ENCODE data around the gene NOC2L. TPM values are rescaled to one million over a fixed set of nuclear protein-coding genes. Genes with fewer than 3 reads are reported as not detected.

Gene NOC2L
- total RNA-seq, 1 donor from 2014 or later: 95.5 TPM

DNA sequence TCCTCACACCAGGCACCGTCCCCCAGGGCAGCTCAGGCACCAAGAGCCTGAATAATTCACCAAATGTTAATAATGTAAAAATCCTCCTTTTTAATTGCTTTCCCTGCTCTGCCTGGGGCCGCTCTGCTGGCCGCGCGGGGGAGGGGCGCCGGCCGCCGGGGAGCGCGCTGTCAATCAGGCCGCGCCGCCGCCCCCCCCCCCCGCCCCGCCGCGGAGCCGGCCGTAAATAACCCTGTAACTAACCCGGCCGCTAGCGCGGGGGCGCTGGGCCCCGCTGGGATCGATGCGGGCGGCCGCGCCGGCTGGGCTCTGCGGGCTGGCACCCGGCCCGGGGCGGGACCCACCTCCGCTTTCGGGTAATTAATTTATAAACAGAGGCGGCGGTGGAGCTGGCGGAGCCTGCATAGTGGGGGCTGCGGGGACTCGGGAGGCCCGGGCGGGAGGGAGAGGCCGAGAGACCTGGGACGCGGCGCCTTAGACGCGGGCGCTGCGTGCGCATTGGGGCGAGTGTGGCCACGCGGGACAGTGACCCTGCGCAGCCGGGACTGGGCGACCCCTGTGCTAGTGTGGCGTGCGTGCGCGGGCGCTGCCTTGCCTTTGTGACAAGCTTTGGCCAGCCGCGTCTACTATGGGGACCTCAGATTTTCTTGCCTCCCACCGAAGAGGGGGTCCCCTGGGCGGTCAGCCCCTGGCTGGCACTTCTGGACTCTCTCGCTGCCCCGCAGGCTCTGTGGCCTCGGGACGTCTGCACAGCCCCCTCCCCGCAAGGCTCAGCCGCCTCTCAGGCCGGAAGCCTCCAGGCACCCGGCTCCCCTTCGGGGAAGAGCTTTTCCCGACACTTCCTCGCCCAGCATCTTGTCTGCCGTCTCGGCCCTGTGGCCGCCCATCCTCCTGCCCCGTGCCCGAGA is 18.7 kb downstream of the NOC2L start:
- peak; percentile 46 for DNase-seq
- Mint-ChIP-seq H3K27ac (no peak overlapping the region), H3K4me1 (peaks cover 11% of the 10 kb centered on the region), H3K36me3 (ENCODE audit: low read depth) (peaks cover 8% of the 10 kb centered on the region), H3K4me3 (peak overlapping the region; percentile 80), H3K9me3 (no peaks in the 10 kb centered on the region), H3K27me3 (peaks cover 26% of the 10 kb centered on the region)
- CTCF ChIA-PET: interaction anchor here (0.7 to 1.3 kb wide), 3 partner anchors 11 to 39 kb away, joined by 3 read pairs; partner anchors contain the start of gene NOC2L
- intact Hi-C loops (cut with micrococcal nuclease): loop anchor here (5.0 kb wide), 1 partner anchor 33 kb away; no protein-coding TSS in a partner anchor
- TF ChIP-seq, protein P1, sequence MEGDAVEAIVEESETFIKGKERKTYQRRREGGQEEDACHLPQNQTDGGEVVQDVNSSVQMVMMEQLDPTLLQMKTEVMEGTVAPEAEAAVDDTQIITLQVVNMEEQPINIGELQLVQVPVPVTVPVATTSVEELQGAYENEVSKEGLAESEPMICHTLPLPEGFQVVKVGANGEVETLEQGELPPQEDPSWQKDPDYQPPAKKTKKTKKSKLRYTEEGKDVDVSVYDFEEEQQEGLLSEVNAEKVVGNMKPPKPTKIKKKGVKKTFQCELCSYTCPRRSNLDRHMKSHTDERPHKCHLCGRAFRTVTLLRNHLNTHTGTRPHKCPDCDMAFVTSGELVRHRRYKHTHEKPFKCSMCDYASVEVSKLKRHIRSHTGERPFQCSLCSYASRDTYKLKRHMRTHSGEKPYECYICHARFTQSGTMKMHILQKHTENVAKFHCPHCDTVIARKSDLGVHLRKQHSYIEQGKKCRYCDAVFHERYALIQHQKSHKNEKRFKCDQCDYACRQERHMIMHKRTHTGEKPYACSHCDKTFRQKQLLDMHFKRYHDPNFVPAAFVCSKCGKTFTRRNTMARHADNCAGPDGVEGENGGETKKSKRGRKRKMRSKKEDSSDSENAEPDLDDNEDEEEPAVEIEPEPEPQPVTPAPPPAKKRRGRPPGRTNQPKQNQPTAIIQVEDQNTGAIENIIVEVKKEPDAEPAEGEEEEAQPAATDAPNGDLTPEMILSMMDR (IDR thresholded peaks at IDR 0.05): no peak
- peak; percentile 29 for ATAC-seq (ENCODE audit: low read depth)
- POLR2A ChIA-PET: interaction anchor here (0.6 to 1.5 kb wide), 3 partner anchors 16 to 968 kb away, joined by 3 to 7 read pairs (median 5); partner anchors contain the start of gene AURKAIP1

DNA sequence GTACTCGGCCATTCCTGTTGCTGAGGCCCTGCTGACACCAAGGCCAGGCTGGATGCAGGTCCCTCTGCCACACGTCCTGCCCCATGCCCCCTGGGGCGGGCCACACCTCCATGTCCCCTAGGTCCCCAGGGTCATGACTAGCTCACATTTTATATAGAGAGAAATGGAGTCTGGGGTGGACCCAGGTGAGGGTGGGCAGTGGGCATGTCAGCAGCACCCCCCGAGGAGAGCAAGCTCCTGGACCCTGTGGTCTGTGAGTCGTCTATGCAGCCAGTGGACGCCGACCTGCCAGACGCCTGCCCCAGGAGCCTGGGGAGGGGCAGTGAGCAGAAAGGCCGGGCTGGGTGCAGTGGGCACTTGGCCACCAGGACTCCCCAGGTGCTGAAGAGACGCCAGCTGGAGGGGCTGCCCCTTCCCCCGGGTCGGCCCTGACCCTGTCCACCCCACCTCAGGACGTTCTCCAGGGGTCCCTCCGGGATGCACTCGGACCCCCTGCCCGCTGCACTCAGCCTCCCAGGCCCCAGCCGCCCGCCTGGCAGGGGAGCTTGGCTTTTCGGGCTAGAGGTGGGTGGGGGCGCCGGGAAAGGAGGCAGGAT is 19.4 kb downstream of the NOC2L start:
- ChIA-PET POLR2A (interaction anchor here (1.5 kb wide), 1 partner anchor 17 kb away, joined by 5 read pairs; no protein-coding TSS in a partner anchor), CTCF (interaction anchor here (0.7 kb wide), 1 partner anchor 12 kb away, joined by 3 read pairs; no protein-coding TSS in a partner anchor)
- peaks cover 32% of the 10 kb centered on the region for H3K27me3 Mint-ChIP-seq
- intact Hi-C loops (cut with micrococcal nuclease): loop anchor here (5.0 kb wide), 1 partner anchor 32 kb away; no protein-coding TSS in a partner anchor
- DNase-seq (no peak), ATAC-seq (ENCODE audit: low read depth) (no peak)
- H3K4me3 Mint-ChIP-seq: peak overlapping the region; percentile 44
- H3K27ac Mint-ChIP-seq: no peak overlapping the region
- no peaks in the 10 kb centered on the region for H3K9me3 Mint-ChIP-seq
- peaks cover 9% of the 10 kb centered on the region for H3K4me1 Mint-ChIP-seq
- TF ChIP-seq, protein P1 (IDR thresholded peaks at IDR 0.05): no peak
- H3K36me3 Mint-ChIP-seq (ENCODE audit: low read depth): peaks cover 2% of the 10 kb centered on the region

- Mint-ChIP-seq H3K9me3 (no peaks in the 10 kb centered on the region), H3K27ac (no peak overlapping the region), H3K4me3 (no peak overlapping the region), H3K27me3 (peaks cover 32% of the 10 kb centered on the region), H3K4me1 (peaks cover 9% of the 10 kb centered on the region), H3K36me3 (ENCODE audit: low read depth) (no peaks in the 10 kb centered on the region)
- CTCF ChIA-PET: no interaction called here
- POLR2A ChIA-PET: interaction anchor here (0.6 kb wide), 1 partner anchor 1647 kb away, joined by 3 read pairs; no protein-coding TSS in a partner anchor
- TF ChIP-seq, protein P1 (IDR thresholded peaks at IDR 0.05): no peak
- DNase-seq (no peak), ATAC-seq (ENCODE audit: low read depth) (no peak)
- intact Hi-C loops (cut with micrococcal nuclease): no loop called here
Observed at GRCh38 chr1:938711-939489, 20.2 kb downstream of the NOC2L start.

DNA sequence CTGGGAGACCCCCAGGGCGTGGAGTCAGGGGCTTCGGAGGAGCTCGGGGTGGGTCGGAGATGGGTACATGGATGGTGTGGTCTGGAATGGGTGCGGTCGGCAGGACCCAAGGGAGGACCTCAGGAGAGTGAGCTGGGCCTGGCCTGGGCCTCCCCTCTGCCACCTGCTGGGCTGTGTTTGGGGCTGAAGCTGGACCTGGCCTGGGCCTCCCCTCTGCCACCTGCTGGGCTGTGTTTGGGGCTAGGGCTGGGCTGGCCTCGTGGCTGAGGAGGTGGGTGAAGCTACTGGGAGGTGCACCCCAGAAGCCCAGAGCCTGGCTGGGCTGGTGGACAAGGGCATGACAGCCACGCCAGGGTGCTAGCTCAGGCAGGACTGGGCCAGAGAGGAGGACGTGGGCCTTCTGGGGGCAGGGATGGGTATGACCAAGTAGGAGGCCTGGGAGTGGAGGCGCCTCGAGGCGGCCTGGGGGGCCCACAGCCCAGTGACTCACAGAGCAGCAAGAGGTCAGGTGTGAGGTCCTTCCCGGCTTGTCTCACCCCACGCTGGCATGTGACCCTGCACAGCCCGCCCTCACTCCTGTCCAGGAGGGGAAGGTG is 20.9 kb downstream of the NOC2L start:
- H3K27ac Mint-ChIP-seq: no peak overlapping the region
- CTCF ChIA-PET: no interaction called here
- intact Hi-C loops (cut with micrococcal nuclease): no loop called here

More for the DNA sequence above, 20.9 kb downstream of the NOC2L start:
- H3K9me3 Mint-ChIP-seq: no peaks in the 10 kb centered on the region
- no peak overlapping the region for H3K4me3 Mint-ChIP-seq
- H3K36me3 Mint-ChIP-seq (ENCODE audit: low read depth): no peaks in the 10 kb centered on the region
- H3K27me3 Mint-ChIP-seq: peaks cover 36% of the 10 kb centered on the region
- peaks cover 9% of the 10 kb centered on the region for H3K4me1 Mint-ChIP-seq
- TF ChIP-seq, protein P1 (IDR thresholded peaks at IDR 0.05): no peak
- POLR2A ChIA-PET: no interaction called here
- DNase-seq: no peak
- ATAC-seq (ENCODE audit: low read depth): no peak

All from activated B cell treated with CpG ODN at 0.5 μM for 24 hours (primary cell).